GM18499 (cell line): Measurements from ENCODE around the gene GSTM1.

Source experiments
- ATAC-seq: cut with Tn5 transposase; IDR thresholded peaks from one replicate; pipeline ENCODE4 v1.9.1; 2021; ENCODE audit warnings: moderate number of reproducible peaks; ENCODE audit not compliant: insufficient read depth, unreplicated experiment

GSTM1 gene

DNA sequence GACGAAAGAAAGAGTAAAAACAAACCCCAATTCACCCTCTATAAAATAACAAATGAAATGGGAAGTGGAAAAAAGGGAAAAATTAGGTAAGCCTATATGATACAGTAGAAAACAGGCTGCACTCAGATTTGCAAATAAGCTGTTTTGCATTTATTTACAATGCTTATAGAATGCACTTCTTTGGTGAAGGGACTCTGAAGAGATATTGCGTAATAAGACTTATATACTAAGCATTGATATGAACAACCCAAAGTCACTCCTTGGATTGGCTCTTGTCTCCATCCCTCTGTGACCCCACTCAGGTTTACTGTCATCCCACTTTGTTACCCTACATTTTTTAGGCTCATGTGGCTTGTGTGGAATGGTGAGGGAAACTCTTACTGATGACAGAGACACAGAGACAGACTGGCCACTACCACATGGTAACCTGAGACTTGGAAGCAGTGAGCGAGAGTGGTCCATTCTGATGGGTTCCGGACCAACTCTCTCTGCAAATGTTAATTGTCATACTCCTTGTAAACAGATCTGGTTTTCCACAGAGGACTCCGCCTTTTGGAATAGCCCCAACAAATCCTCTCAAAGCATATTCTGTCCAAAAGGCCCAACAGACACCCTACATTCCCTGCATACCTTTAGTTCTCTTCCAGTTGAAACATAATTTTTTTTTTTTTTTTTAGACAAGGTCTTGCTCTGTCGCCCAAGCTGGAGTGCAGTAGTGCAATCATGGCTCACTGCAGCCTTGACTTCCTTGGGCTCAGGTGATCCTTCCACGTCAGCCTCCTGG lies 35.5 kb downstream of the GSTM1 start:
- ATAC-seq: no peak

DNA sequence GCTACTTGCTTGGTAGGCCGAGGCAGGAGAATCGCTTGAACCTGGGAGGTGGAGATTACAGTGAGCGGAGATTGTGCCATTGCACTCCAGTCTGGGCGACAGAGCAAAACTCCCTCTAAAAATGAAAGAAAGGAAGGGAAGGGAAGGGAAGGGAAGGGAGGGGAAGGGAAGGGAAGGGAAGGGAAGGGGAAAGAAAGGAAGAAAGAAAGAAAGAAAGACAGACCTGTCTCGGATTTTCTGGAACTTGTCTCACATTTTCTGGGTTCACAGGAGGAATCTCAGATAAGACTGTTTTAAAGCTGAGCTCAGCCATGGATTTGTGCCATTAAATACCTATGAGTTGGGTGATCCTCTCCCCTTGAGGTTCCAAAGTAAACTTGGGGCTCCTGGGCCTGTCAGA lies 37.3 kb downstream of the GSTM1 start:
- no peak for ATAC-seq

DNA sequence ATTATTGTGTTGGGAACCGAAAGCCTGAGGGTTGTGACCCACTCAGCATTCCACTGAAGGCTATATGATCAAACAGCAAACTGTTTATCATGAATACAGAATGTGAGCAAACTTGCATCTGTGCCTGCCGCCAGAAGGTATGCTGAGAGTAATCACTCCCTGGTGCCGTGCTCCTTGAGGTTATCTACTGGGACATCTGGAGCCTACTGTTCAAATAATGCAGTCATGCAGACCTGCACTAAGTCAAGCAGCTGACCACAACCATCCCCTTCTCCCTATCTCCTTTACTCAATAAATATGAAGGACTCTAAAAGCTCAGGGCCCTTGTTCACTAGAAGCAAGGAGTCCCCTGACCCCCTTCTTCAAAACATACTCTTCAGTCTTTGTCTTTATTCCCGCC lies 37.9 kb downstream of the GSTM1 start:
- no peak for ATAC-seq

DNA sequence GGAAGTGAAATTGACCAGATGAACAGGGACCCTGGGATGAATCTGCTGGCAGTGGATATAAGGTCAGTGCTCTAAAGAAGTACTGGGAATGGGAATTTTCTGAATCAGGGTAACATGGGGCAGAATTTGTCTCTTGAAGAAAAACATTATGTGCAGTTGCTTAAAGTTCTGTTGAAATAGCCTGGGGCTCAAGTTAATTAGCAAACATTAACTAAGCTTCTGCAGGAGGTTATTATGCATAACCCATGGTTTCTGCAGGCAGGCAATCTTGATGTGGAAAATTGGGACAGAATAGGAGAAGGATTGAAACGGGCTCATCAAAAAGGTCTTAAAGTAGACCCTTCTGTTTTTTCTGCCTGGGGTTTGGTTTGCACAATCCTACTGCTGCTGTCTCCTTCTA lies 38.4 kb downstream of the GSTM1 start:
- no peak for ATAC-seq

DNA sequence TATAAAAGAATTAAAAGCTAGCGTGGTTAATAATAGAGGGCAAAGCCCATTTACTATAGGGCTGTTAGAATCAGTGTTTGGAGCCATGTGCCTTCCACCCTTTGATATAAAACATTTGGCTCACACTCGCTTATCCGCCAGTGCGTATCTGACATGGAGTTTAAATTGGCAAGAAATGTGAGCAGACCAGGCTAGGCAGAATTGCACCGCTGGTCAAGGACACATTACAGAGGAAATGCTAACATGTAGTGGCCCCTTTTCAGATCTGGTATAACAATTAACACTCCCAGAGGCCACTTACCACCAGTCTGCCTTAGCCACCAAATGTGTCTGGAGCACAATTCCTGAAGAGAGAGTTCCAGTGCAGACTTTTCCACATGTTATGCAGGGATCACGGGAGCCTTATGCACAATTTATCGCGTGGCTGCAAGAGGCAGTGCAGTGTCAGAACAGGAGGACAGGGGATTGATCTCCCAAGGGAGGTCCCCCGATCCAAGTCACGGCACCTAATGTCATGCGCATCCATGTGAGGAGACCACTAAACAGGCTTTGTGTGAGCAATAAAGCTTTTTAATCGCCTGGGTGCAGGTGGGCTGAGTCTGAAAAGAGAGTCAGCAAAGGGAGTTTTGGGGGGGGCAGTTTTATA lies 39.2 kb downstream of the GSTM1 start:
- no peak for ATAC-seq

DNA sequence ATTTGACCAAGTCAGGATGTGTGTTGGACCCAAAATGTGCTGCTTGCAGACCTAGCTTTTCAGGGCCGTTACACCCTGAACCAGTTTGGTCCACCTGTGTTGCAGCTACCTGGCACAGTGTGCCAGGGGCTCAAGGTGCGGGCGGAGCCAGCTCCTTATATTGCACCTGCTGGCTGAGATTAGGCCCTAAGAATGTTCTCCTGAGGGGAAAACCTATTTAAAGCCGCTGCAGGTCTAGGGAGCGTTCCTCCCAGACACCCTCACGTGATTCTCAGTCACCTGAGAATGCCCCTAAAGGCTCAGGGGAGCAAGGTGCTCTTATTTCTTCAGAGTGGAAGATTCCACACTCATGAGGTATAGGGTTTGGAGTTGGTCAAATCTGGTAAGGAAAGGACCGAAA lies 41.3 kb downstream of the GSTM1 start:
- no peak for ATAC-seq

DNA sequence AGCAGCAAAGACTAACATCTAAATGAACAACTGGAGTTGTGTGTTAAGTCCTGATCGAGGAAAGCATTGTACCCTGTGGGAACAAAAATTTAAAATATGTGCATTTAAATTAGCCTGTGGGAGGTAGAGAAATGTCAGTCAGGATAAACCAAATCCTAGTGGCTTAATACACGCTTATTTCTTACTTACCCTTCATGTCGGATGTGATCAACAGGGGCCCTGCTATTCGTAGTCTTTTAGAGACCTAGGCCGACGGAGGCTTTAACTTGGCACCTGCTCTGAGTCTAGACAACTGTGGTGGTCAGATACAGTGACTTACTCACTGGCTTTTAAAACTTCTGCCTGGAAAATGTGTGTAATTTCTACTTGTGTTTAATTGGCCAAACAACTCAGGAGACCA lies 43.0 kb downstream of the GSTM1 start:
- ATAC-seq: no peak

DNA sequence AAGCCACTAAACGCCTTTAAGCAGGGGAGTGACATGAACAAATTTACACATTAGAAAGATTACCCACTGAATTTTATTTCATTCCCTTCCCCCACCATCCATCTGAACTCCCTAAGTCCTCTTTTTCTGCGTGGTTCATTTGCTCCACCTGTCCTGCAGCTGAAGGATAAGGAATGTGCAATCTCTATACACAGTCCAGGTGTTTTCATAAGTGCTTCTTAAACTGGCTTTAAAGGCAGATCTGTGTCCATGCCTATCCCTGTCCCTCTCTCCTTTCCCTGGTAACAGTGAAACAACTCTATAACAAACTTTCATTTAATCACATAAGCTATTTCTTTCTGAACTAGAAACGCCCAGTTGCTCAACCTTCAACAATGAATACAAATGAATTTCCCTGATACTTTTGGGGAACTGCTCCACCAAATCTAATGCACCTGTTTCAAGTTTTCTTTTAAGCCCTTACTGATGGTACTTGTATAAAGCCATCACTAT lies 44.8 kb downstream of the GSTM1 start:
- no peak for ATAC-seq

DNA sequence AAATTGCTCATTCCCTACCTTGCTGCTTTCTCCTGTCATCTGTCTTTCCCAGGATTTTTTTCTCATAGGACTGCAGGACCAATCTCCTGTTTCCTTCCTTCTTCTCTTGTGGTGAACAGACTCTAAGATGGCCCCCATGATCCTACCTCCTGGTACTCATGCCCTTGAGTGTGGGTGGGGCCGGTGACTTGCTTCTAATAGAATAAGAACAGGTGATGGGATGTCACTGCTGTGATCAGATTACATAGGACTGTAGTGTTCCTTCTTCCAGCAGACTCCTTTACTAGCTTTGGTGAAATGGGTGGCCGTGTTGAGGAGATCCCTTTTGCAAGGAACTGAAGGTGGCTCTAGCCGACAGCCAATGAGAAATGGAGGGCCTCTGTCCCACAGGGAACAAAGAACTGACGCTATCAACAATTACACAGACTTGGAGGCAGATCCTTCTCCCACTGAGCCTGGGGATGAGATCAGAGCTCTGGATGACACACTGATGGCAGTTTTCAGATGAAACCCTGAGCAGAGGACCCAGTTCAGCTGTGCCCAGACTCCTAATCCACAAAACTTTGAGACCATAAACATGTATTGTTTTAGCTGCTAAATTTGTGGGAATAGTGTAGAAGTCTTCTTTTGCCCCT lies 45.7 kb downstream of the GSTM1 start:
- no peak for ATAC-seq

DNA sequence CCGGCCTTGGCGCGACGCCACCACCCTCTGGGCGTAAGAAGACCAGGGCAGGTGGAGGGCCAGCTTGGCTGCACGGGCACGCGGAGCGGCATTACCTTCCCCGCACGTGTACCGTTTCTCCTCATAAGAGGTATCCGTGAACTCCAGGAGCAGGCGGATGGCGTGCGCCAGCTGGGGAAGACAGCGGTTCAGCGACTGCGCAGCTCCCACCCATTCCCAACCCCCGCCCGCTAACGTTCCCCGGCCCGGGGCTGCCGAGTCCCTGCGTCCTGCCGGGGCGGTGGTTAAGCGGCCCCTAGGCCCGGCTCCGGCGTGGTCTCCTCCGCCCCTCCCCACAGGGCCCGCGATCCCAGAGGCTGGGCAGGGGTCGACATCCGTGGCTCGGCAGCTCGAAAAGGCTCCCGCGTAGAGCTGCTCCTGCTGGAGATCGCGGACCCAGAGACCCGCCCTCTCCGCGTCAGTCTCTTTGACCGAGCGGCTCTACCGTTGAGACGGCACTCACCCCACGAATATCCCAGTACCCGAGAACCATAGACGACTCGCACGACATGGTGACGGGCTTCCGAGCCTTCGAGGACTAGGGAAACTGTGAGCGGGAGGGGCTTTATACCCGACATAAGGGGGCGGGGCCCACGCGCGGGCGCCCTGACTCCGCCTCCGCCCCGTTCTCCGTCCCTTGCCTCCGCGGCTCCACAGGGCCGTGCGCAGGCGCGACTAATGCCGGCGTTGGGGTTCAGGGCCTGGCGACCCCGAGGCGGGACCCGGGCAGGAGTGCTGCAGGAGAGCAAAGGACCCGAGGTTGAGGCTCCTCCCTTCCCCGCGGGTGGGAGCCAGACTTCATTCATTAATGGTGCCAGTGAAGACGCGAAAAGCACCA lies 52.4 kb downstream of the GSTM1 start:
- ATAC-seq: peak; percentile 55

DNA sequence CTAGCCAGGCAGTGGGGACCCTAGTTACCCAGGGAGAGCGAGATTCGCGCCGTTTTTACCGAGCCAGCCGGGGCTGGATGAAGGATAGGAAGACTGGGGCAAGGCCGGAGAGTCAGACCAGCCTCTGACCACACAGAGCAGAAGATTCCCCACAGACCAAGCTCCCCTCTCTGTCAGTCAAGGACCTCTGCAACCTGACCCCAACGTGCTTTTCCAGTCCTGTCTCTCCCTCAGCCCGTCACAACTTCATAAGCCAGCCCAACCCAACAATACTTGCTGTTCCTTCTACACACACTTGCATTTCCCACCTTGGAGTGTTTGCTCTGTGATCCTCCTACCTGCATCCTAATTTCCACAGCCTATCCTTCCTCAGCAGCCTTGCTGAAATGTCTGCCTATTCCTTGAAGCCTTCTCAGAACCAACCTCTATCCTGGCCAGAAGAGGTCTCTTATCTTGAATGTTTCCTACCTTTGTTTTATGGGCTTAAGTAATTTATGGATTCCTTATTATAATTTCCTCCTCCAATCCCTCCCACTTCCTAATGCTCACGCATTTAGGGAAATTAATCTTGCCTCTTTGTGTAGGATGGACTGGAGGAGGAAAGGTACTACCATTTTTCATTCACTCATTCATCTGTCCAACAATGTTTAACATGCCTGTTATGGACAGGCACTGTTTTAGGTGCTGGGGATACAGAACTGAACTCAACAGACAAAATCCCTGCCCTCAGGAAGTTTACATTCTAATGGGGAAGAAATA lies 53.2 kb downstream of the GSTM1 start, which contains the start of gene GSTM3:
Gene GSTM3, minus strand, starts transcription at position 424 of the 759 bp plus-strand sequence. CDS start 751 bp downstream, outside the sequence.
- ATAC-seq: no peak
